ENCODE results near the gene PACSIN1.

The PACSIN1 gene

GRCh38 chr6:34455831-34456230, 10.0 kb upstream of the PACSIN1 start:
- DNase-seq (ENCODE audit: low read depth), result peak; percentile 42
- TF ChIP-seq MYC (IDR thresholded peaks at IDR 0.05; ENCODE audit: low read depth, low read length), result no peak
- TF ChIP-seq, protein P1, sequence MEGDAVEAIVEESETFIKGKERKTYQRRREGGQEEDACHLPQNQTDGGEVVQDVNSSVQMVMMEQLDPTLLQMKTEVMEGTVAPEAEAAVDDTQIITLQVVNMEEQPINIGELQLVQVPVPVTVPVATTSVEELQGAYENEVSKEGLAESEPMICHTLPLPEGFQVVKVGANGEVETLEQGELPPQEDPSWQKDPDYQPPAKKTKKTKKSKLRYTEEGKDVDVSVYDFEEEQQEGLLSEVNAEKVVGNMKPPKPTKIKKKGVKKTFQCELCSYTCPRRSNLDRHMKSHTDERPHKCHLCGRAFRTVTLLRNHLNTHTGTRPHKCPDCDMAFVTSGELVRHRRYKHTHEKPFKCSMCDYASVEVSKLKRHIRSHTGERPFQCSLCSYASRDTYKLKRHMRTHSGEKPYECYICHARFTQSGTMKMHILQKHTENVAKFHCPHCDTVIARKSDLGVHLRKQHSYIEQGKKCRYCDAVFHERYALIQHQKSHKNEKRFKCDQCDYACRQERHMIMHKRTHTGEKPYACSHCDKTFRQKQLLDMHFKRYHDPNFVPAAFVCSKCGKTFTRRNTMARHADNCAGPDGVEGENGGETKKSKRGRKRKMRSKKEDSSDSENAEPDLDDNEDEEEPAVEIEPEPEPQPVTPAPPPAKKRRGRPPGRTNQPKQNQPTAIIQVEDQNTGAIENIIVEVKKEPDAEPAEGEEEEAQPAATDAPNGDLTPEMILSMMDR (IDR thresholded peaks at IDR 0.05; ENCODE audit: low read depth, low read length), result no peak
- no peak for TF ChIP-seq POLR2A (IDR thresholded peaks at IDR 0.05; ENCODE audit: extremely low read depth, insufficient read length)
- TF ChIP-seq, protein P2, sequence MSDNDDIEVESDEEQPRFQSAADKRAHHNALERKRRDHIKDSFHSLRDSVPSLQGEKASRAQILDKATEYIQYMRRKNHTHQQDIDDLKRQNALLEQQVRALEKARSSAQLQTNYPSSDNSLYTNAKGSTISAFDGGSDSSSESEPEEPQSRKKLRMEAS (IDR thresholded peaks at IDR 0.05; ENCODE audit: low read depth, low read length), result no peak
- H3K4me3 ChIP-seq (ENCODE audit: low read depth, low read length), result no peak overlapping the region

DNA sequence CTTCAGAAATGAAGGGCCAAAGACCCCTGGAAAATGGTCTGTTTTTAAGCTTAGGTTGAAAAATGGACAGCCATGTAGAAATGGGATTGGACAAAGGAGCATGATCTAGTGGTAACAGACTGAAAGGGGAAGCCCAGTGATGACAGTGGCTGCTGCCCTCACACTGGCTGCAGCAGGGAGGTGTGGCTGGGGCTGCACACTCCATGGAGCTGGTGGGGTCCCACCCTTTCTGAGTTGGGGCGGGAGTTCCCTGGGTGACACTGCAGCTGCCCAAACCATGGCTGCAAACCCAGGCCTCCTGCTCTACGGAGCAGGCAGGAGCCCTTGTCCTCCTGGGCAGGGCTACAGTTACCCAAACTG, 8.5 kb upstream of the PACSIN1 start:
- H3K4me3 ChIP-seq (ENCODE audit: low read depth, low read length), result no peak overlapping the region
- TF ChIP-seq, protein P2 (IDR thresholded peaks at IDR 0.05; ENCODE audit: low read depth, low read length), result no peak
- TF ChIP-seq POLR2A (IDR thresholded peaks at IDR 0.05; ENCODE audit: extremely low read depth, insufficient read length) (no peak), MYC (IDR thresholded peaks at IDR 0.05; ENCODE audit: low read depth, low read length) (no peak)
- TF ChIP-seq, protein P1 (IDR thresholded peaks at IDR 0.05; ENCODE audit: low read depth, low read length), result no peak
- DNase-seq (ENCODE audit: low read depth), result no peak

DNA sequence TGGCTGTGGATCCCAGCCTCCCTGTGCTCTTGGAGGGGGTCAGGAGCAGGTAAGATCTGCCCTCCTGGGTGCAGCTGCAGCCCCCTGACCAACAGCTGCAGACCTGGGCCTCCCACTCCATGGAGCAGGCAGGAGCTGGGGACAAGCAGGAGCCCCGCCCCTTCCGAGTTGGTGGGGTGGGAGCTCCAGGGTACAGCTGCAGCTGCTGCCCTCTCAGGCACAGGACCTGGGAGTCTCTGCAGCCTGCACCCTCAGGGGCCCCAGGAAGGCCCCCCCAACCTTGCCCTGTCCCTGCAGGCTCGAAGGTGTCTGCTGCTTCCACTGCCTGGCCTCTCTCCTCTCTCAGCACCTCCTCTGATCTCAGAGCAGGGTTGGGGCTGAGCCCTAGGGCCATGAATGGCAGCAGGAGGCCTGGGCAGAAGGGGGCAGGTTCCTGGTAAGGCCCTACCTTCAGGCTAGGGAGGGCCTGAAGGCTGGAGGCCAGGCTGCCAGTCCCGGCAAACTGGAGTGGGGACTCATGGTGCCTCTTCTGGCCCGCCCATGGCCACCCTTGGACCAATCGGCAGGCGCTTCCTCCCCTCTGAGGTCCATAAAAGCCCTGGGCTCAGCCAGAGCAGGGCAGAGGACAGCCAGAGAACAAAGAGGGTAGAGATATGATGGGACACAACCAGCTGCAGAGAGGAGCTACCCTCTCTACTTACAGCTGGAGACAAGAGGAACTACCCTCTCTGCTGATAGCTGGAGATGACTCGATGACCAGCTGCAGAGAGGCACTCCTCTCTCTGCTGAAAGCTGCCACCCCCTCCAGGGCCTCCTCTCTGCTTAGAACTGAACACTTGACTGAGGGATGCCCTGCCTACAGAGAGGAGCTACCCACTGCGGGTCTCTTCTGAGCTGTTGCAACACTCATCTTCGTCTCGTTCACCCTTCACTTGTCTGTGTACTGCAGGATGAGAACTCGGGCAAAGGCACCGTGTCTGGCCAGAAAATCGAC, 7.8 kb upstream of the PACSIN1 start:
- peak; percentile 46 for DNase-seq (ENCODE audit: low read depth)
- no peak overlapping the region for H3K4me3 ChIP-seq (ENCODE audit: low read depth, low read length)
- no peak for TF ChIP-seq MYC (IDR thresholded peaks at IDR 0.05; ENCODE audit: low read depth, low read length)
- TF ChIP-seq POLR2A (IDR thresholded peaks at IDR 0.05; ENCODE audit: extremely low read depth, insufficient read length), result no peak
- TF ChIP-seq, protein P2 (IDR thresholded peaks at IDR 0.05; ENCODE audit: low read depth, low read length), result no peak
- TF ChIP-seq, protein P1 (IDR thresholded peaks at IDR 0.05; ENCODE audit: low read depth, low read length), result no peak

- TF ChIP-seq POLR2A (IDR thresholded peaks at IDR 0.05; ENCODE audit: extremely low read depth, insufficient read length), result no peak
- no peak for TF ChIP-seq MYC (IDR thresholded peaks at IDR 0.05; ENCODE audit: low read depth, low read length)
- TF ChIP-seq, protein P1 (IDR thresholded peaks at IDR 0.05; ENCODE audit: low read depth, low read length), result peak; percentile 68
- TF ChIP-seq, protein P2 (IDR thresholded peaks at IDR 0.05; ENCODE audit: low read depth, low read length), result no peak
- peak; percentile 81 for DNase-seq (ENCODE audit: low read depth)
- H3K4me3 ChIP-seq (ENCODE audit: low read depth, low read length), result no peak overlapping the region
Measured at GRCh38 chr6:34459899-34460593, 5.8 kb upstream of the PACSIN1 start.

- no peak for DNase-seq (ENCODE audit: low read depth)
- H3K4me3 ChIP-seq (ENCODE audit: low read depth, low read length), result no peak overlapping the region
- no peak for TF ChIP-seq MYC (IDR thresholded peaks at IDR 0.05; ENCODE audit: low read depth, low read length)
- TF ChIP-seq, protein P2 (IDR thresholded peaks at IDR 0.05; ENCODE audit: low read depth, low read length), result no peak
- TF ChIP-seq, protein P1 (IDR thresholded peaks at IDR 0.05; ENCODE audit: low read depth, low read length), result no peak
- no peak for TF ChIP-seq POLR2A (IDR thresholded peaks at IDR 0.05; ENCODE audit: extremely low read depth, insufficient read length)
Measured at GRCh38 chr6:34460796-34461507, 4.9 kb upstream of the PACSIN1 start.

Measured in NB4 (cell line).